ENCODE measurements around the gene SERF2.
"Not testable (repeated sequence)": the region's sequence is repeated elsewhere in the genome, so short reads cannot be mapped to it uniquely, and the experiment has no call there.

SERF2 gene

DNA sequence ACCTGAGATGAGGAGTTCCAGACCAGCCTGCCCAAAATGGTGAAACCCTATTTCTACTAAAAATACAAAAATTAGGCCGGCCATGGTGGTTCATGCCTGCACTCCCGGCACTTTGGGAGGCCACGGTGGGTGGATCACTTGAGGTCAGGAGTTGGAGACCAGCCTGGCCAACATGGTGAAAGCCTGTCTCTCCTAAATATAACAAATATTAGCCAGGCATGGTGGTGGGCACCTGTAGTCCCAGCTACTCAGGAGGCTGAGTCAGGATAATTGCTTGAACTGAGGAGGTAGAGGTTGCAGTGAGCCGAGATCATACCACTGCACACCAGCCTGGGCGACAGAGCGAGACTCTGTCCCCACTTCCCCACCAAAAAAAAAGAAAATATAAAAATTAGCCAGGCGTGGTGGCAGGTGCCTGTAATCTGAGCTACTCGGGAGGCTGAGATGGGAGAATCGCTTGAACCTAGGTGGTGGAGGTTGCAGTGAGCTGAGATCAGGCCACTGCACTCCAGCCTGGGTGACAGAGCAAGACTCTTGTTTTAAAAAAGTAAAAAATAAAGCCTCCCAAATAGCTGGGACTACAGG, 38.7 kb downstream of the SERF2 start:
- DNase-seq (ENCODE audit: low read depth), result not testable (repeated sequence)

DNA sequence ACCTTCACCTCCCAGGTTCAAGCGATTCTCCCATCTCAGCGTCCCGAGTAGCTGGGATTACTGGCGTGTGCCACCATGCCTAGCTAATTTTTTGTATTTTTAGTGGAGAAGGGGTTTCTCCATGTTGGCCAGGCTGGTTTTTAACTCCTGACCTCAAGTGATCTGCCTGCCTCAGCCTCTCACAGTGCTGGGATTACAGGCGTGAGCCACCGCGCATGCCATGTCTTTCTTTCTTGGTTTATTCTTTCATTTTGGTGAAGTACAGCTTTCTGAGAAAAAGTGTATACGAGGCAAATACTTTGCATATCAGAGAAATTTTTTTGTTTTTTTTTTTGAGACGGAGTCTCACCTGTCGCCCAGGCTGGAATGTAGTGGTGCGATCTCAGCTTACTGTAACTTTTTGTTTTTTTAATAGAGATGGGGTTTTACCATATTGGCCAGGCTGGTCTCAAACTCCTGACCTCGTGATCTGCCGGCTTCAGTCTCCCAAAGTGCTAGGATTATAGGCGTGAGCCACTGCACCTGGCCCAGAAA, 39.5 kb downstream of the SERF2 start:
- not testable (repeated sequence) for DNase-seq (ENCODE audit: low read depth)

DNA sequence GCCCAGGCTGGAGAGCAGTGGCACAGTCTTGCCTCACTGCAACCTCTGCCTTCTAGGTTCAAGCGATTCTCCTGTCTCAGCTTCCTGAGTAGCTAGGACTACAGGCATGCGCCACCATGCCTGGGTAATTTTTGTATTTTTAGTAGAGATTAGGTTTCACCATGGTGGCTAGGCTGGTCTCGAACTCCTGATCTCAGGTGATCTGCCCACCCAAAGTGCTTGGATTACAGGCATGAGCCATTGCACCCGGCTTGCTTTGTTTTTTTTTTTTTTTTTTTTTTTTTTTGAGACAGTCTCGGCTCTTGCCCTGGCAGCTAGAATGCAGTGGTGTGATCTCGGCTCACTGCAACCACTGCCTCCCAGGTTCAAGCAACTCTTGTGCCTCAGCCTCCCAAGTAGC, 40.4 kb downstream of the SERF2 start:
- DNase-seq (ENCODE audit: low read depth), result not testable (repeated sequence)

DNA sequence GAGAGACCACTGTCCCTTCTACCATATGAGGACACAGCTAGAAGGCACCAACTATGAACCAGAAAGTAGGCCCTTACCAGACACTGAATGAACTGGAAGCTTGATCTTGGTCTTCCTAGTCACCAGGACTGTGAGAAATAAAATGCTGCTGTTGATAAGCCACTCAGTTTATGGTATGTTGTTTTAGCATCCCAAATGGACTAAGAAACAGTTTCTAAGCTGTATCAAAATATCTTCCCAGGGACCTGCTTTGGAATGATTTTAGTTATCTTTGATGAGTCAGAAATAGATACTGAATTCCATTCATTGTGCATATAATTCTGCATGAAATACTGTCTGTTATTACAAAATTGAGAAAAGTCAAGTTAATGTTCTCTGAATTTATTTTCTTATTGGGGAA, 53.3 kb downstream of the SERF2 start:
- DNase-seq (ENCODE audit: low read depth), result no peak

Data from non-pigmented ciliary epithelial cell (primary cell).